ENCODE data around the gene KIAA0513.
"Not testable (repeated sequence)": the region's sequence is repeated elsewhere in the genome, so short reads cannot be mapped to it uniquely, and the experiment has no call there.

The KIAA0513 gene

DNA sequence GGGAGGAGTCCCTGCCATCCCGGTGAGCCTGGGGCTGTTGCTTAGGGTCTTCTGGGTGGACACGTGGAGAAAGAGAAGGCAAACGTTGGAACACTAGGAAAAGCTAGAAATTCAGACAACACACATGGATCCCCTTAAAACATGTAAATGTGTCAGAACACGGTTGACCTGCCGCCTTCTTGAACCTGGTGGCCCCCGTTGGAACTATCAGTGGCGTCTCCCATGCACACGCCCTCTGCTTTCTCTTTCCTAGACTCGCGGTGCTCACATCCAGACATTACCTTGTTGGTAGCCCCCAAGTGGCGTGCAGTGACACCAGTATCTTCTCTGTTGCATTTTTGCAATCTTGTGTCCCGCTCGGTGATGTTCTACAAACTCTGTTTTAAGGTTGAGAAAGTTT lies 66.1 kb downstream of the KIAA0513 start:
- no peak for DNase-seq

DNA sequence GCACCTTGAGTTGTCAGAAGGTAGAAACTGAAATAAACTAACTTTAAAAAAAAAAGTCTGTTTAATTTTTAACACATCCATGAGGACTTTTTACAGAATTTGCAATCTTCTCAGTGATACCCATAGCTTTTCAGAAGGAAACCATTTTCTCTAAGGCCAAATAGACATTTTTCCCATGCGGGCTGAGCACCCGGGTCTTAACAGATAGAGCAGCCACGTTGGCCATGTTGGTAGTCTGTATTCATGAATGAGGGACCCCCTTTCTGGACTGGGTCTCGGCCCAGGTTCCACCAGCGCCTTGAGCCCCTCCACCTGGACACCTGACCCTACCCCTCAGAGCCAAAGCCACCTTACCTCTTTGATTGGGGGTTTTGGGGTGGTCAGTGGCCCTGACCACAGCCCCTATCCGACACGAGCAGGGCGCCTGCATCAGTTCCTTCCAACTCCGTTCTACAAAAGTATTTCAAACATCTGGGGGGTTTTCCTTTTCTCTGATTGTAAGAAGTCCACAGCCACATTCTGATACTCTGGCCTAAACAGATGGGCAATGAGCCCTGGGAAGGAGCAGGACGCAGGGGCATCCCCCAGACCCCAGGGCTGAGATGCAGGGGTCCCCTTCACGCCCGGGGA lies 66.7 kb downstream of the KIAA0513 start:
- no peak for DNase-seq

DNA sequence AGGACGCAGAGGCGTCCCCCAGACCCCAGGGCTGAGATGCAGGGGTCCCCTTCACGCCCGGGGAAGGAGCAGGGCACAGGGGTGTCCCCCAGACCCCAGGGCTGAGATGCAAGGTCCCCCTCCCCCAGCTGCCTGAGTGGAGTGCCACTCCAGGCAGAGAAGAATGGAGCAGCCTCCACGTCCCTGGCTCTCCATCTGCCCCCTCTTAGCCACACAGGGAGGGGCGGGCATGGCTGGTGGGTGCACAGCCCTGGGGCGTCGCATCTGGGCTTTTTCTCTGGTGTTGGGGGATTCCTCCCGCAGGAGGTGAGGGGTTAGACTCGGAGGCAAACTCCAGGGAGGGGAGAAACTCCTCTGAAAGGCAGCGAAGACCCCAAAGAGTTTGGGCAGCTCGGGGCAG lies 67.2 kb downstream of the KIAA0513 start:
- no peak for DNase-seq

DNA sequence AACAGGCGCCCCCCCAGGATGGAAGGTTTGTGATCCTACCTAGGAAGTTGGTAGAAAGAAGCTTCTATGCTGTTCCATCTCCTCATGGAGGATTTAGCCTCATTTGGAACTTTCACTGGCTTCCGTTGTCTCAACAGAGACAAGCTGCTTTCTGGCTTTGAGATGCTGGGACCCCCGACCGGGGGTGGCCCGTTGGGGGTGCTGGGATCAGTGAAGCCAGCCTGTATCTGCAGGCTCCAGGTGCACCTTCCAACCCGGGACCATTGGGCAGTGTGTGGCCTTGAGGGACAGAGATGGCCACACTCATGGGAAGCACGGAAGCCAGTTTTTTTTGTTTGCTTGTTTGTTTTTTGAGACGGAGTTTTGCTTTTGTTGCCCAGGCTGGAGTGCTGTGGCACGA lies 69.3 kb downstream of the KIAA0513 start:
- no peak for DNase-seq

DNA sequence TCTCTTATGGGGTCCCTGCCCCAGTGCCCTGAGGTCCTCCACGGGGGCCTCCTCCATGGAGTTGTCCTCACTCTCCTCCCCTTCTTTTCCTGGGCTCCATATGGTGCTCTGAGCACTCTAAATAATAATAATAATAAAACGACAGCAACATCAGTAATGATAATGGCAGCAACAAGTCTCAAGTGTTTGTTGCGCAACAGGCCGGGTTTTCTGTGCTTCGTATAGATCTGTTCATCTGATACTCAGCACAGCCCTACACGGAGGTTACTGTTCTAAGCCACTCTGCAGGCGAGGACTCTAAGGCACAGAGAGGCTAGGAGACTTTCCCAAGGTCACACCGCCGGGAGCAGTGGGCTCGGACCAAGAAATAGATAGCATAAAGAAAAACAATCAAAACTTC lies 71.0 kb downstream of the KIAA0513 start:
- no peak for DNase-seq

DNA sequence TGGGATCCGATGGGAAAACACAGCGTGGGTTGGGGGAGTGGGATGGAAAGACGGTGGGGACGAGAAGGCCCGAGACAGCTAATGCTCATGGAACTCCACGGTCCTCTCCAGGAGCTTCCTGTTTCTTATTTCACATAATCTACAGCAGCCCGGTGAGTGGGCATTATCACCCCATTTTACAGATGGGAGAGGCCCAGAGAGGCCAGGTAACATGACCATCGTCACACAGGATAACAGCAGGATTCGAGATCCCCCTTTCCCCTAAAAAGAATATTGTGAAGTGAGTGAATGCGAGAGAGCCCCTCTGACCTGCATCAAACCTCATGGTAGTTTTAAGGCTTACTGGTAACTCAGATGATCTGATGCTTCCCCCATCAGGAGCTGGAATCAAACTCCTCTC lies 72.7 kb downstream of the KIAA0513 start:
- DNase-seq: no peak

DNA sequence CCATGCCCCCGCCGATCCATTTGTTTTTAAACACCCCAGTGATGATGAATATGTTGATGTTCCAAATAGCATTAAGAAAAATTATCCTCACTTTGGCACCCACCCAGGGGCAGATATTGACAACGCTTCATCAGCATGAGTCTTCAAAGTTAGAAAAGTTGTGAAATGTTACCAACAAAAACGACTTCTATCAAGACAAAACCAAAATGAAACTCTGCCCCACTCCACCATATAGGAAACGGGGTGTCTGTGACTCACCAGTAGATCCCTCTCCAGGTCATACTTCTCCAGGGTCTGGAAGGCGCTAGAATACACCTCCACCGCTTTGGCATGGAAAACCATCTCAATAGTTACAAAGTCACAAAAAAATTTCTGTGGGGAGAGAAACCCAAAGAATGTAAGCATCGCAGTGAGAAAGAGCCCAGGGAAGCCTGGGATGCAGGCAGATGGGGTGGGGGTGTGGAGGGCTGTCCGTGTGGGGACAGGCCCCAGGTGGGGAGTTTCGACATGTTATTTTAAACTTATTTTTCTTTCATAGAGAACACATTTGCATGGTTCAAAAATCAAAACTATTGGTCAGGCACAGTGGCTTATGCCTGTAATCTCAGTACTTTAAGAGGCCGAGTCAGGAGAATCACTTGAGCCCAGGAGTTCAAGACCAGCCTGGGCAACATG lies 74.5 kb downstream of the KIAA0513 start:
- DNase-seq: no peak

DNA sequence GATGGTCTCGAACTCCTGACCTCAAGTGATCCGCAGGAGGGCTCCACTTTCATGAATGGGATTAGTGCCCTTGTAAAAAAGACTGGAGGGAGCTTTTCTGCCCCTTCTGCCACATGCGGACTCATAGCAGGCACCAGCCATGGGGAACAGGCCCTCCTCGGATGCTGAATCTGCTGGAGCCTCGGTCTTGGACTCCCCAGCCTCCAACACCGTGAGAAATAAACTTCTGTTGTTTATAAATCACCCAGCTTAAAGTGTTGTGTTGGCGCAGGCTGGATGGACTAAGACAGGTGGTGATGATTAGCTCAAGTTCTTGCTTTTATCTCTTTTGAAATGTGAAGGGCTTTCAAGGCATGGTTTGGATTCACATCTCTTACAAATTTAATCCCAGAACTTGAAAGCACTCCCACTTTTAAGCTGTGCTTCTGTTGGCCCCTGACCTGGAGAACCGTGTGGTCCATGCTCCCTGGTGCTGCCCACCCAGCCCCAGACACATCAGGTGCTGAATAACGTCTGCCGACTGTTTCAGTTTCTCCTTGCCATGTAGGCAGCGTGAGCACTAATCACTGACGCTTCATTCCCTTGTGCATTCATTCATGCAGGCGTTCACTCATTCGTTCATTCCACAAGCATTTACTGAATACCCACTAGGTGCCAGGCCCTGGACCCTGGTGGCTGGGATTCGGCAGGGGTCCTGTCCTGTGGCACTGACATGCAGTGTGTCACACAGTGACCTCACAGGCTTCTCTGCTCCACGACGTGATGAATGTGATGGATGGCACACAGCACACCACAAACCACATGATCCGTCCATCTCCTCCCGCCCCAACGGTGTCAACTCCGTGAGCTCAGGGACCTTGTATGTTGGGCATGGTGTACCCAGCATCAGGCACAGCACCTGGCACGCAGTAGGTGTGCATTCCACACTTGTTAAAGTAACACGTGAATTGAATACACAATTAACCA lies 75.8 kb downstream of the KIAA0513 start:
- DNase-seq: no peak

DNA sequence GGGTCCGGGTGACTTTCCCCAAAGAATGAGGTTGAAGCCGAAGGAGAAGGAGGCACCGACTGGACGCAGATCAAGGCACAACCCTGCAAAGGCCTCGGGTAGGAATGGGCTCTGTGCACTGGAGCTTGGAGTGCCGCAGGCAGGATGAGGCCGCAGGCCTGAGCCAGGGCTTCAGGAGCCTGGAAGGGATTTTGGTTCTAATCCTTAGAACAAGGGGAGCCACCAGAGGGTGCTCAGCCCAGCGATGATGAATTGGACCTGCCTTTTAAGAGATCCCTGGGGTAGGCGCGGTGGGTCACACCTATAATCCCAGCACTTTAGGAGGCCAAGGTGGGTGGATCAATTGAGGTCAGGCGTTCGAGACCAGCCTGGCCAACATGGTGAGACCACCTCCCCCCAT lies 76.6 kb downstream of the KIAA0513 start:
- DNase-seq: no peak

DNA sequence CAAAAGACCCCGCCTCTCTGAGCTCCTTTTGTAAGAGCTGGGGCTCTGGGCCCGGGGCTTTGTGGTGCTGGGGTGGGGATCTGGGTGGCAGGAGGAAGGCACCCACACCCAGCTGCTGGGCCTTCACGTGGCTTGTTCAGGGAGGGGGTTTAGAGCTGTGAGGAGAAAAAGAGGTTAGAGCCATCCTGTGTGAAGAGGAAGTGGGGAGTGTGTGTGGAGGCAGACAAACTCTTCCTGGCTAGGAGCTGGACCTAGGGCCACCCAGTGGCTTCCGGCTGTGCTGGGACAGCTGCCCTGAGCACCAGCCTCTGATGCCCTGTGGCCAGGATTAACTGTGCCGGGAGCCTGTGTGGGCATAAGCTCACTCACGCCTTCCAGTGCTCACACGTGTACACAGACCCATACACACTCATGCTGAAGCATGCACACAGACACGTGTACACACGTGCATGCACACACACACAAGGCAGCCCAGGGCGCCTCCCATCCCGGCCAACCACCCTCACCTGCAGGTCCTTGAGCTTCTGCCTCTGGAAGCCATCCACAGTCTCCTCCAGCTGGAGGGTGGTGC lies 77.3 kb downstream of the KIAA0513 start:
- no peak for DNase-seq

DNA sequence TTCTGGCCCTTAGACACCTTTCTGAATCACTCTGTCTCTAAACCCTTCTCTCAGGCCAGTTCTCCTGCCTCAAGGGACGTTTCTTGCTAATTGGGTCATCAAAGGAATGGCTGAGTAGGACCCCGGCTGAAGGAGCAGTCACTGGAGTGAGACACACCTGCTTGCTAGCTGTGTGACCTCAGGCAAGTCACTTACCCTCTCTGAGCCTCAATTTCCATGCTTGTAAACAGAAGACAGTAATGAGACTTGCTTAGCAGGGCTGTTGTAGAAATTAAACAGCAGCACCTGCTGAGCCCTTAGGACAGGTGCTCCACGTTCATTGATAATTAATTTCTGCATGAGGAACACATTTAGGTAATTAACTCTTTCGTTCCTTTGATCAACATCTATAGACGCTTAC lies 77.9 kb downstream of the KIAA0513 start:
- DNase-seq: no peak

DNA sequence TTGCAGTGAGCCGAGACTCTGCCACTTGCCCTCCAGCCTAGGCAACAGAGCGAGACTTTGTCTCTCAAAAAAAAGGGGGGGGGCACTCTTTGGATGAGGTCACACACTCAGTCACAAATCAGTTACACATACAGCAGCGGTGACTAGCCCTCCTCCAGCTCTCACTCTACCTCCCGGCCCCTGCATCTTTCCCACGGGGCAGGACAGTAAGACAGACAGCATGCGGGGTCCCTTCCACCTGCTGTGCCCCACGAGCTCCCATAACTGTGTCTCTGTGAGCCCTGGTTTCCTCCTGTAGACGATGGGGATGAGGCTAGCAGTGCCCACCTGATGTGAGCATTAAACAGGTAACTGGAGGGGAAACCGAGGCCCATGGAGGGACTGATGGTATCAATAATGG lies 79.5 kb downstream of the KIAA0513 start:
- no peak for DNase-seq

DNA sequence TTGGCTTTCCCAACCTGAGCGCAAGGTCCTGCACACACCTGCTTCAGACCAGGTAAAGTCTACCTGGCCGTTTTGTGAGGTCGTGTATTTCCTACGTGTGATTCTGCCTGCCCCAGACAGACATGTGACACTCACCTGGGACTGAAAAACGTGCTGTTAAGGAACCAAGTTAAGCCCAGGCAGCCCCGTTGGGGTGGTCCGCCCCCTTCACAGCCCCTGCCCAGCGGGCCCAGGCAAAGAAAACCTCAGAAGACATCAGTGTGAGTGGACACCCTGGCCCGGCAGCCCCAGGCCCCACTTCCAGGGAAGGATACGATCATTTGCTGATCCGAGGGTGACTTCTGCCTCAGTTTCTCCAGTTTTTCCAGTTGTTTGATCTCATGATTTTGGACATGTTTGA lies 79.9 kb downstream of the KIAA0513 start:
- no peak for DNase-seq

DNA sequence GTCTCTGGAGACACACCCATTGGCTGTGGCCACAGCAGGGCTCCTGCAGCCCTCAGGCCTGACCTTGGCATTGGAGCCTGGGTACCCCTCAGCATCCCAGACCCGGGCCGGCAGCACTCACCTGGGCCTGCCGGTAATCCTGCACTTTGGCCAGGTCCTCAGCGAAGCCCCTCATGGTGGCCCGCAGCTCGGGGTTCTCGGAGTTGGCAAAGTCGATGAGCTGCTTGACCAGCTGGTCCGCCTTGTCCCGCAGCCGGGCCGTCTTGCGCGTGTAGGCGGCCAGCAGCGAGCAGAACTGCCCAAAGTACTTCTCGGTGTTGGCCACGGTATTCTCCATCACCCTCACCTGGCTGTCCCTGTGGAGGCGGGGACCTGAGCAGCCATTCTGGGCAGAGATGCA lies 82.5 kb downstream of the KIAA0513 start:
- DNase-seq: no peak

DNA sequence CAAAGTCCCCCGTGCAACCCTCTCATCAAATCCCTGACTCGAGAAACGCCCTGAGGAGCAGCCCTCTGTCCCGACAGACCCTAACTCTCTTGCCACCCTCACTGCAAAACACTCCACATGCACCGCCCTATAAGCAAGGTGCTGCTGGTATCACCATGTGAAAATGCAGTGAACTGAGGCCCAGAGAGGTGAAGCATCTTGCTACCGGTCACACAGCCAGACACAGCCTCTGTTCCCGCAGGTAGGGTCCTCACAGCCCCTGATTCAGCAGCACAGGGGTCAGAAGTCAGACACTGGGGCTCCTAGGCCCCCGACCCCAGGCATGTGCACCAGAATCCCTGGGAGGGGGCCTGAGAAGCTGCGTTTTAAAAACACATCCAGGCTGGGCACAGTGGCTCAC lies 83.6 kb downstream of the KIAA0513 start:
- no peak for DNase-seq

DNA sequence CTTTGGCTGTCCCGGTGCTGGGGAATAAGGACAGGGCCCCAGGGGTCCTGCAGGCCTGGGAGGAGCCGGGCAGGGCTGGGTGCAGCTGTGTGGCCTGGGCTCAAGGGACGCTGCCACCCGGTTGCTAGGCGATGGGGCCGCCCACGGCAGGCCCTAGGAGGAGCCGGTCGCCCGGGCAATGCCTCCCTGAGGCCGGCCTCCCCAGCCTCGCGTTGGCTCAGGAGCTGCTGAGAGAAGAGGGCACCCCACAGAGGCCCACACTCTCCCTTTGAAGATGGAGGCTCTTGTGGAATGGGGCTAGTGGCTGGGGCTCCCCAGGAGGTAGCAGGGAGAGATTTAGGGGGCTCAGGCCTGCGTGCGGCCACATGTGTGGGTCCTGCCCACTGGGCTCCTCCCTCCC lies 84.8 kb downstream of the KIAA0513 start, which contains the start of gene CIBAR2:
Gene CIBAR2, minus strand, starts transcription at position 109 of the 400 bp plus-strand sequence. CDS start 120 bp downstream, outside the sequence.
- no peak for DNase-seq

DNA sequence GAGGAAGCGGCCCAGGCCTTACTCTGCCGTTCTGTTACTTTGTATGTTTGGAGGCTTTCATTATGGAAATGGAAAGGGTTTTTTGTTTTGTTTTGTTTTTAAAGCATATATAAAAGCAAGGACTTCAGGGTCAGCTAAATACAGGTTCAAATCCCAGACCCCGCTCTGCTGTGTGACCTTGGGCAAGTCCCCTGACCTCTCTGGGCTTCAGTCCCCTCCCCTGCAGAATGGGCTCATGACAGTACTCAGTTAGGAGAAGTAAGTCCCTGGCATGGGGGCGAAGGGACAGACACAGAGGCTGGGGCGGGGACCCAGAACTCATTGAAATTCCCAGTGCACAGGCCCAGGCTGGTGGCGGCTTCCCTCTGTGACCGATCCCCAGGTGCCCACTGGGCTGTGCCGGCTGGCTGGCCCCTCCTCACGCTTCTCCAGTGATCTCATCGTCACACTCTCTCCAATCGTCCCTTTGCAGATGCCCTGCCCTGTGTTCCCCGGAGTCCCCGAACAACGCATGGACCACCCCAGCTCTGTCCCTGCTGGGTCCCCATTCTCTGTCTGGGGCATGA lies 85.7 kb downstream of the KIAA0513 start:
- no peak for DNase-seq

DNA sequence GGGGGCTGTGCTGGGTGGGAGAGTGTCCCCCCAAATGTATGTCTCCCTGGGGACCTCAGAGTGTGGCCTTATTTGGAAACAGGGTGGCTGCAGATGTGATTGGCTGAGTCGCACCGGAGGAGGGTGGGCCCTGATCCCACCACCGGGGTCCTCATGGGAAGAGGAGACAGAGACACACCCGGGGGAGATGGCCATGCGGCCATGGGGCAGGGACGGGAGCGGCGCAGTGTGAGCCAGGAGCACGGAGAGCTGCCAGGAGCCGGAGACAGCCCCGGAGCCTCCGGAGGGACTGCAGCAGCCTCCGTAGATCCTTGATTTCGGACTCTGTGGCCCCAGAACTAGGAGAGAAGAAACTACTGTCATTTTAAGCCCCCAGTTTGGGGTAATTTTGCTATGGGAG lies 86.3 kb downstream of the KIAA0513 start:
- DNase-seq: no peak

DNA sequence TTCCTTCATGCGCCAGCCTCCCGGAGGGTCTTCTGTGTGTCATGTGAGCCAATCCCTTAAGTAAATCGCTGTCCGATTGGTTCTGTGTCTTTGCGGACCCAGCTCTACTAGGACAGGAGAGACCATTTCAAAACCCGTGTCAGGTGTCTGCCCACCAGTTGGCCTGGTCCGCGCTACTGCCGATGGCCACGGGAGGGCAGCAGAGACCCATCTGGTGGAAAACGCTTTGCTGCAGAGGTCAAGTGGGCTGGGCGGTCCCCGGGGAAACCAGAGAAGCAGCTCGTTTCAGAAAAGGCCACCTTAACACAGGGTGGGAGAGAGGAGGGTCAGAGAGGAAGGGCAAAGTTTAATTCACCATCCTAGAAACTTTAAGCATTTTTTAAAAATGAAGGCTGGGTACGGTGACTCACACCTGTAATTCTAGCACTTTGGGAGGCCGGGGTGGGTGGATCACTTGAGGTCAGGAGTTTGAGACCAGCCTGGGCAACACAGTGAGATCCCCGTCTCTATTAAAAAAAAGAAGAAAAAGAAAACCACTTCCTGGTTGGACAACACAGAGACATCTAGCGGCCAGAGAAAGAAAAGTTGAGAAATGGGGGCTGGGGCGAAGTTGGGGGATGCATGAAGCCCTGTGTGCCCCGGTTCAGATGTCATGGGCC lies 87.4 kb downstream of the KIAA0513 start:
- DNase-seq: peak; percentile 85

DNA sequence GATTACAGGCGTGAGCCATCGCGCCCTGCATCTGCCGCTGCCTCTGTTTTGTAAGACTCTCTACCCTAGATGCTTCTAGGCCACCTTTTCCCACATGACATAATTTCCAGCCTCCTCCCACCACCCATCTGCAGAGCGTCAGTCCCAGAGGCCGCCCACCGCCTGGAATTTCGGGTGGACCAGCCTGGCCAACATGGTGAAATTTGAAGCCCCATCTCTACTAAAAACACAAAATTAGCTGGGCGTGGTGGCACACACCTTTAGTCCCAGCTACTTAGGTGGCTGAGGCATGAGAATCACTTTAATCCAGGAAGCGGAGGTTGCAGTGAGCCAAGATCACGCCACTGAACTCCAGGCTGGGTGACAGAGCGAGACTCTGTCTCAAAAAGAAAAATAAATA lies 89.8 kb downstream of the KIAA0513 start:
- DNase-seq: no peak

DNA sequence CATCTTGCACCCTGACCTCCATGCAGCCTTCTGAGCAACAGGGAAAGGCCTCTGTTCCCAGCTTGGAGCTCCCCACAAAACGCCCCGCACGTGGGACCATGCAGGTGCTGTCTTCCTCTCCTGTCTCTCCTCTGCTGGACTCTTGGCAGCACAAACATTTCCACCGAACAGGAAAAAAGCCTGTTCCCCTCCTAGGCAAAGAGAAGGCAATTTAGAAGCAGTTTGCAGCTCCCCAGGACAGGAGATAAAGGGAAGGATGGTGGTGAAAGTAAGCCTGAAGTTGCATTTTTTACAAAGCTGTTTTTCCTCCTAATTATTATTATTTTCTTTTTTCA lies 92.4 kb downstream of the KIAA0513 start:
- DNase-seq: no peak

DNA sequence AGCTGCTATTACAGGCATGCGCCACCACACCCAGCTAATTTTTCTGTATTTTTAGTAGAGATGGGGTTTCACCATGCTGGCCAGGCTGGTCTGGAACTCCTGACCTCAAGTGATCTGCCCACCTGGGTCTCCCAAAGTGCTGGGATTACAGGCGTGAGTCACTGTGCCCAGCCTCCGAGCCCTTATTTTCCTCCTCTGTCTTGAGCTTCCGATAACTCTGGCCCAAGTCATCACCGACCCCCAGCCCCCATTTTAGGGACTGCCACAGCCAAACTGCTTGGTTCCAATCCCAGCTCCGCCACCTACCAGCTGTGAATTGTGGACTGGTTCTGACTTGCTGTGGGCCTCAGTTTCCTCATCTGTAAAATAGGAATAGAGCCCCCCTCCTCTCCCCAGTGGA lies 95.8 kb downstream of the KIAA0513 start:
- not testable (repeated sequence) for DNase-seq

Data from stimulated activated CD4-positive, alpha-beta T cell treated with anti-CD3 and anti-CD28 coated beads, Interleukin-1b, Interleukin-23, amount 100 ng/mL, for 48 hours (primary cell).